Putamen (tissue), 1 donor: ENCODE data around the gene SH2D1B.
"Not testable (repeated sequence)": the region's sequence is repeated elsewhere in the genome, so short reads cannot be mapped to it uniquely, and the experiment has no call there.

Experiments used
- DNase-seq: peaks from one replicate; pipeline ENCODE4 v3.0.0-alpha.2; 2016; ENCODE audit warnings: low spot score

The SH2D1B gene, protein sequence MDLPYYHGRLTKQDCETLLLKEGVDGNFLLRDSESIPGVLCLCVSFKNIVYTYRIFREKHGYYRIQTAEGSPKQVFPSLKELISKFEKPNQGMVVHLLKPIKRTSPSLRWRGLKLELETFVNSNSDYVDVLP

DNA sequence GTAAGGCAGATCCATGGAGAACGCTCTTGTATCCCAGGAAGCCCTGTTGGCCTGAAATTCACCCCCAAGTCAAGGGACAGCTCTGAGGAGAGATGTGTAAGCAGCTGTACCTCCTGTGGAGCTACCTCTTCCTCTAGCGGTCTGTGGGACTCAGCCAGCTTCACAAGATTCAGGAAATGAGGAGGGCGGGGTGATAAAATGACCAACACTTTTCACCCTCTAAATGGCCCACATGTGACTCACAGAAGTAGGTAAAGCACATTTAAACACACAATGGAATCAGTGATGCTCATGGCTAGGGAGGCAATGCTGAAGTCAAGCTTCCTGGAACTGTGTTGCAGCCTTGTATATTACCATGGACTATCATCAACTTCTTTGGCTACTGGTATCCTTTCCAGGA, at the start of gene SH2D1B:
TSS of gene SH2D1B (minus strand) at position 135 of the 400 bp plus-strand sequence. CDS start at position 15, 120 bp downstream.
- DNase-seq: no peak

DNA sequence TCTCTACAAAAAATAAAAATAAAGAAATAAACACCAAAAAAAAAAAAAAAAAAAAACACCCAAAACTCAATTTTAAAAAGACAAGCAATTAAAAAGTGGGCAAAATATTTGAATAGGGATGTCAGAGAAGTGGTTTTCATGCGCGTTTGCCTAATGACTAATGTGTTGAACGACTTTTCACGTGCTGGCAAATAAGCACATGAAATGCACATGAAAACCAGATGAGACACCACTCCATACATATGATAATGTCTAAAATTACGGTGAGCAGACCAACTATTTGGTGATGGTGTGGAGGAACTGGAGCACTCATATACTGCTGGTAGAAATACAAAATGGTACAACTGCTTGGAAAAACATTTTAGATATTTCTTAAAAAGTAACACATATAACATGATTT, 46.3 kb upstream of the SH2D1B start:
- DNase-seq: no peak

DNA sequence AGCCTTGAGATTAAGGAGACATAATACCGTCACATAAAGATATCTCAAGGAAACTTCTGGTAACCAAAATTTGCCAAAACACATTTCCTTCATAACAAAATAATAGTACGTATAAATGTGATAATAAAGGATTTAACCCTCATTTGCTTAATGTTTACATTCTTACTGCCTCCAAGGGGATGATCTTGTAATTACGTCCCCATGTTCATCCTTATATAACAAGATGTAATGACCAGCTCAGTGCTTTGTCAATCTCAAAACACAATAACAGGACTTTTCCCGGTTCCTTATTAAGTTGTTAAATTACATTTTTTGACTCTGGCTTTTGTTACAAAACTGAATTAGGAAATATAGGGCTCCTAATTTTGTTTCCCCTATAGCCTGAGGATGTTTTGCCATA, 44.4 kb upstream of the SH2D1B start:
- no peak for DNase-seq

DNA sequence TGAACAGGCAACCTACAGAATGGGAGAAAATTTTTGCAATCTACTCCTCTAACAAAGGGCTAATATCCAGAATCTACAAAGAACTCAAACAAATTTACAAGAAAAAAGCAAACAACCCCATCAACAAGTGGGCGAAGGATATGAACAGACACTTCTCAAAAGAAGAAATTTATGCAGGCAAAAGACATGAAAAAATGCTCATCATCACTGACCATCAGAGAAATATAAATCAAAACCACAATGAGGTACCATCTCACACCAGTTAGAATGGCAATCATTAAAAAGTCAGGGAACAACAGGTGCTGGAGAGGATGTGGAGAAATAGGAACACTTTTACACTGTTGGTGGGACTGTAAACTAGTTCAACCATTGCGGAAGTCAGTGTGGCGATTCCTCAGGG, 42.4 kb upstream of the SH2D1B start:
- not testable (repeated sequence) for DNase-seq

DNA sequence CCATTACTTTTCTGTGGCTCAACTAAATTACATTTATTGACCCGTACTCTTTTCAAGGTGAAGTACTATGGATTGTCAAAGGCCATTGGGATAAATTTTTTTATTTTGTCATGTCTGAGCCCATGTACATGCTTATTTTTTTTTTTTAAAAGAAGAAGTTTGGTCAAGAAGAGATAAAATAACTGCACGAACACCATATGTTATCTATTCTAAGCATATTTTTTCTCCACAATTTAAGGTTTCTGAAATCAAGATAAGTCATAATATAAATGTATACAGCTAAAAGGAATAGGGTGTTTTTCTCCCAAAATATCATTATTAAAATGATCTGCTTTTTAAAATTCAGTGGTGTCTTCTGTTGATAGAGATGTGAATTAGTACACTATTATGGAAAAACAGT, 35.0 kb upstream of the SH2D1B start:
- DNase-seq: no peak

DNA sequence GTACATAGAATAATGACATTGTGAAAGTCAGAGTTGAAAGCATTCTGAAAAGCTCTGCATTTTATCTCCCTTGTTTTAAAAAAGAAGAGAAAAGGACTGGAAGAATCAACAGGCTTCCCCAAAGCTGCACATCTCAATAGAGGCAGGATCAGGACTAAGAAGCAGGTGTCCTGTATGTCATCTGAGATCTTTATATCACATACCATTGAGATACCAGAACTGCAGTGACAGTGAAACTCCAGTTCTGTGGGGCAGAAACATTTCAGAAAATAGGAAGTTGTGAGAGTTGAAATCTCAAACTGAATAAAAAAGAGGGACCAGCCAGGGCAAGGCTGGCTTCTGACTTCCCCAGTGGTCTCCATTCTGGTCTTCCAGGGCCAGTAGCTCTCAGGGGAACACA, 33.0 kb upstream of the SH2D1B start:
- no peak for DNase-seq

DNA sequence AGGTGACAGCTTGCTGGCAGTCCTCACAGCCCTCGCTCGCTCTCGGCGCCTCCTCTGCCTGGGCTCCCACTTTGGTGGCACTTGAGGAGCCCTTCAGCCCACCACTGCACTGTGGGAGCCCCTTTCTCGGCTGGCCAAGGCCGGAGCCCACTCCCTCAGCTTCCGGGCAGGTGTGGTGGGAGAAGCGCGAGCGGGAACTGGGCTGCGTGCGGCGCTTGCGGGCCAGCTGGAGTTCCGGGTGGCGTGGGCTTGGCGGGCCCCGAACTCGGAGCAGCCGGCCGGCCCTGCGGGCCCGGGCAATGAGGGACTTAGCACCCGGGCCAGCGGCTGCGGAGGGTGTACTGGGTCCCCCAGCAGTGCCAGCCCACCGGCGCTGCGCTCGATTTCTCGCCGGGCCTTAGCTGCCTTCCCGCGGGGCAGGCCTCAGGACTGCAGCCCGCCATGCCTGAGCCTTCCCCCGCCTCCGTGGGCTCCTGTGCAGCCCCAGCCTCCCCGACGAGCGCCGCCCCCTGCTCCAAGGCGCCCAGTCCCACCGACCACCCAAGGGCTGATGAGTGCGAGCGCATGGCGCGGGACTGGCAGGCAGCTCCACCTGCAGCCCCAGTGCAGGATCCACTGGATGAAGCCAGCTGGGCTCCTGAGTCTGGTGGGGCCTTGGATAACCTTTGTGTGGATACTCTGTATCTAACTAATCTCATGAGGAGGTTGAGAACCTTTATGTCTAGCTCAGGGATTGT, 21.2 kb upstream of the SH2D1B start:
- not testable (repeated sequence) for DNase-seq

DNA sequence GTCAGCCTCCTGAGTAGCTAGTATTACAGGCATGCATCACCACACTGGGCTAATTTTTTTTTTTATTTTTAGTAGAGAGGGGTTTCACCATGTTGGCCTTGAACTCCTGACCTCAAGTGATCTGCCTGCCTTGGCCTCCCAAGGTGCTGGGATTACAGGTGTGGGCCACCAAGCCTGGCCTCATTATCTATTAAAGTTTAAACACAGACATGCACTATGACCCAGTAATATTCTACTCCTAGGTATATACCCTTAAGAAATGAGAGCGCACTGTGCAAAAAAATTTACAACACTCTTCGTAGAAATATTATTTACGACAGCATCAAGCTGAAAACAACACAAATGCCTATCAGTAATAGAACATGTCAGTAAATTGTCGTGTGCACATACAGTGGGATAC, 18.6 kb upstream of the SH2D1B start:
- DNase-seq: no peak

DNA sequence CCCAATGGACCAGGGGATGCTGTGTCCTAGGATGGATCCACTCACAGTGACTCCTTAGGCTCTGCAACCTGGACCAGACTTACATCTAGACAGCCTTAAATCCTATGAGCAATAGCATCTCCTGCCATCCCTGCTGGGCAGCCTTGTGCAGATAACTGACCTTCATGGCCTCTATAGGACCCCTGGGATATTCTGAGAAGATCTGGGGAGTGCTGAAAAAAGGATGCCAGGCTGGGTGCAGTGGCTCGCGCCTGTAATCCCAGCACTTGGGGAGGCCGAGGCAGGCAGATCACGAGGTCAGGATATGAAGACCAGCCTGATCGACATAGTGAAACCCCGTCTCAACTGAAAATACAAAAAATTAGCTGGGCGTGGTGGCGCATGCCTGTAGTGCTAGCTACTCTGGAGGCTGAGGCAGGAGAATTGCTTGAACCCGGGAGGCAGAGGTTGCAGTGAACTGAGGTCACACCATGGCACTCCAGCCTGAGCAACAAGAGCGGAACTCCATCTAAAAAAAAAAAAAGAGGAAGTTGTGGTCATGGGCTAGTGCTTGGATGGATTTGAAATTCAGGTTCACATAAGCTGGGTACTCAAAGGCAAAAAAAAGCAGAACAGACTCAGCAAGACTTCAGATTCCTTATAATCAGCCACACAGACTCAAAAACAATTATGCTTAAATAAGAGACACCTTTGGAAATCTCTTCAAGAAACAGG, 10.9 kb upstream of the SH2D1B start:
- DNase-seq: no peak

DNA sequence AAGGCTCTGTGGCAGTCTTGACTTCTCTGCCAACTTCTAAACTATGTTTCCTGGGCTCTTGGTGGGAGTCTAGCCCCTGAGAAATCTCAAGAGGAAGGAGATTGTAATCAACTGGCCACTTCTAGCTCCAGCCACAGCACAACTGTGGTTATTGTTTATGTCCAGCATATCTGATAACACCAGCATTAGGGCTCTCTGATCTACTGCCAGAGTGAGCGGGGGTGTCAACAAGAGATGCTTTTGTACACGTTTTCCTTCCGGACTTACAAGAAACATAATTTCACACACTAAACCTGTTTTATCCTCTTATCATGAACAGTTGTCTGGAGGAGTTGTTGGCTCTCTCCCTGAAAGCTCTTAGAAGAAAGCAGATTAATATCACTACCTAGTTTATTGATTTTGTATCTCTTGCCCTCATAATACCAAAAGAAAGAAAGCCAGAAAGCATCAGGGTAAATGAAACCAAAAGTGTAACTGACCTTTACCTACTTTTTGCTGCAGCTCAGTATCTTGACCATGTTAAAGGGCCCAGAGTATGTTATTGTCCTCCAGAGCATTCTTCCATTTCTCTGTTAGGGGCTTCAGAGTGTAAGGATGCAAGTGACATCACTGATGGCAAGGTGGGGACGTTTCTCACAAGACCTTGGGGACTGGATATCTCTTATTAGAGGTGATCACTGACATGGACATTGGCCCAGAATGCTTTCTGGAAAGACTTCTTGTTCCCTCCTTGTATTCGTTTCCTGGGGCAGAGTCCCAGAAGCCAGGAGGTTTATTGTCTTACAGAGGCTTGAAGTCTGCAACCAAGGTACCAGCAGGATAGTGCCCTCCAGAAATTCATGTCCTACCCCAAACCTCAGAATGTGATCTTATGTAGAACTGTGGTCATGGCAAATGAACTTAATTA, 9.6 kb upstream of the SH2D1B start:
- DNase-seq: peak; percentile 14

DNA sequence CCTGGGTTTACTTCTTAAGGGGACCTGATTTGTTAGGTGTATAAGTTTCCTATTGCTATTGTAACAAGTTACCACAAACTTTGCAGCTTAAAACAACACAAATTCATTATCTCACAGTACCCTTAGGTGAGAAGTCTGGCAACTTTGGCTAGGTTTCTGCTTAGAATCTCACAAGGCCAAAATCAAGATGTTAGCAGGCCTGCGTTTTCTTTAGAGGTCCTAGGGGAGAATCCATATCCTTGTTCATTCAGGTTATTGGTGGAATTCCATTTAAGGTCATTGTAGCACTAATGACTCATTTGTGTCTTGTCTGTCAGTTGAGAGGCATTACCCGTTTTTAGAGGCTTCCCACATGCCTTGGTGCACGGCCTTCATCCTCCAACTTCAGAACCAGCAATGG, 8.2 kb upstream of the SH2D1B start:
- no peak for DNase-seq

DNA sequence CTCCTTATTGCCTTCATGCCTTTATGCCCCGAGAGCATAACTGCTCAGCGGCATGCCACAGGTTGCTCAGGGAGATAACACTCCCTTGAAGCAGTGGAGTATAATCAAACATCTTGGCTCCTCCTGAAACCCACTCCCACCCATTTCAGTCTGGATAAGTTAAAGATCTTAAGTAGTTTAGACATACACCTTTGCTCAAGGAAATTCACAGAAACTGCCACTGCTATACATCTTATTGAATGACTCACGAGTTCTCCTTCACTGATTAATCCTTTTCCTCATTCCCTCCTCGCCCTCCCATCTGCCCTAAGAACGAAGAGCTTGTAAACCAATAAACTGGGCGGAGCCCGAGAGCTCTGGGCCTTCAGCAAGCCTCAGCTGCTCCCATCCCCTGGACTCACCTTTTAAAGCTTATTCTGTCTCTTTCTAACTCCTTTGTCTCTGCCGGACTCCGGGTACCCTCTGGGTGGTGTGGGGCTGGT, 7.6 kb upstream of the SH2D1B start:
- DNase-seq: not testable (repeated sequence)

DNA sequence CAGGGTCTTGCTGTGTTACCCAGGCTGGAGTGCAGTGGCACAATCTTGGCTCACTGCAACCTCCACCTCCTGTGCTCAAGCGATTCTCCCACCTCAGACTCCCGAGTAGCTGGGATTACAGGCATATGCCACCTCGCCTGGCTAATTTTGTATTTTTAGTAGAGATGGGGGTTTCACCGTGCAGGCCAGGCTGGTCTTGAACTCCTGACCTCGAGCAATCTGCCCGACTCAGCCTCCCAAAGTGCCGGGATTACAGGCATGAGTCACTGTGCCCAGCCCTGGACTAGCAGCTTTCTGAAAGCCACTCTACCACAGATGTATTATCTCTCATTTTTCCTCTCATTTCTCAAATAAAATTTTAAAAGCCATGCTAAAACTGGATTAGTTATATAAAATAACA, 6.6 kb upstream of the SH2D1B start:
- DNase-seq: not testable (repeated sequence)

DNA sequence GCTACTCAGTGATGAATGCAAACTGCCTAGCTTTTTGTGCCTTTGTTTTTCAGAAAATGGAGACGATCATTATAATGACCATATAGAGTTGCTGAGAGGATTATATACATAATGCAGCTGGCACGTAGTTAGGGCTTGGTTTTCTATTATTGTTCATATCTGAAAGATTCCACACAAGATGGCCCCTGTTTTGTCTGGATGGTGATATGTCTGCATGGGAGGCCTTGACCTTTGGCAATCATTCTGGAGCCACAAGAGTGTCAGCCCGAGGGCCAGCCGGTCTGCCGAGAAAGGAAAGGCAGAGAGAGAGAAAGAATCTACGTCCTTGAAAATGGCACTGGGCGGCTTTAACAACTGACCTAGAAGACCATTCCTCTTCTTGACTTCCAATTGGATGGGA, 5.7 kb upstream of the SH2D1B start:
- no peak for DNase-seq

DNA sequence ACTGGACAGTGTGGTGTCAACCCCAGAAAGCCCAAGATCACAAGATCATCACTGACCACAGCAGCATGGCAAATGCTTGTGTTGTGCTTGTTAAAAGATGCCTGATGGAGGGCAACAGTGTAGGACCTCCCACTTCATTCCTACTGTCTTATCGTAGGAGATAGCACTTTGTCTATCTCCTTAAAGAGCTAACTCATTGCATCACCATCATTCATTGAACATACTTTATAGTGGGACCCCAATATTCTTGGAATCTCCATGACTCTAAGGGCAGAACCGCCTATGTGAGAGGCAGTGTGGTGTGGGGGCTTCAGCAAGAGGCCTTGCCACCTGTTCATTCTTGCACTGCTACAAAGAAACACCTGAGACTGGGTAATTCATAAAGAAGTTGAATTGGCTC, 5.0 kb upstream of the SH2D1B start:
- no peak for DNase-seq

DNA sequence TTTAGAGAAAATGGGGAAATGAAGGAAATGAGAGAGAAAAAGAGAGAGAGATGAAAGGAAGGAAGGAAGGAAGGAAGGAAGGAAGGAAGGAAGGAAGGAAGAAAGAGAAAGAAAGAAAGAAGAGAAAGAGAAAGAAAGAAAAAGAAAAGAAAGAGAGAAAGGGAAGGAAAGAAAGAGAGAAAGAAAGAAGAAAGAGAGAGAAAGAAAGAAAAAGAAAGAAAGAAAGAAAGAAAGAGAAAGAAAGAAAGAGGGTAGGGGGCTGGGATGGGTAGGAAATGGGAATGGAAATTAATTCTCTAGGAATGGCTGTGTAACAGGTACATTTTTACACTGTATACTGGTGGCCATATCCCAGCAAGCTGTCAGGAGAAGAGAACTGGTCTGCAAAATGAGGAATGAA, 4.3 kb upstream of the SH2D1B start:
- no peak for DNase-seq

DNA sequence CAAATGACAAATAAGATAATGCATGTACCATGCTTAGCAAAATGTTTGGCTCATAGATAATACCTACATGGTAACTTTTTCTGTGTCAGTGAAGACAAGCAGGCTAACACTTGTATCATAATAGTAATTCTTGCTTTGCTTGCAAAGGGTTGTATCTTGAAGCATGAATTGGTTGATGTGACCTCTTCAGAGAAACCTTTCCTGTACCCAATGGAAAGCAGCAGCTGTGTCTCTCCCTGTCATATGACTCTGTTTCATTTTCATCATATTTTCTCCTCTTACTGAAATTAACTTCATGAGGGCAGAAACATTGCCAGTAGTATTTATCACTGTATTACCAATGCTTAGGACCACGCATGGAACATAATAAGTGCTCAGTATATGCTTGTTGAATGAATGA, 4.4 kb downstream of the SH2D1B start:
- no peak for DNase-seq

DNA sequence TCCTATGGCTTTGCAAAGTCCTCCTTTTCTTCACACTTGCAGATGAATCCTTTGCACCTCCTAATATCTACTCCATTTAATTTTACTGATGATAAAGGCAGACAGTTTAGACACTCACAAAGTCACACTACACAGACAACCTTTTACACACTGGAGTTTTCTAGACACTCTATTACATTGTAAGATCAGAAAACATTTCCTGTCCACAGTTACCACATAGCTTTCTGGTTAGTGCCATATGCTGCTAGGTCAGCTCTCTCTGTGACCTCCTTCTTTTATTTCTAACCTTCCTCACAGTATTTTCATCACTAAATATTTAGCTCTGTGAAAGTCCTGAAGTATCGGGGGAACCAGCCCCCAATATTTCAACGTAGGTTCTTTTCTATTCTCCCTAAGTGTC, 5.1 kb downstream of the SH2D1B start:
- DNase-seq: no peak

DNA sequence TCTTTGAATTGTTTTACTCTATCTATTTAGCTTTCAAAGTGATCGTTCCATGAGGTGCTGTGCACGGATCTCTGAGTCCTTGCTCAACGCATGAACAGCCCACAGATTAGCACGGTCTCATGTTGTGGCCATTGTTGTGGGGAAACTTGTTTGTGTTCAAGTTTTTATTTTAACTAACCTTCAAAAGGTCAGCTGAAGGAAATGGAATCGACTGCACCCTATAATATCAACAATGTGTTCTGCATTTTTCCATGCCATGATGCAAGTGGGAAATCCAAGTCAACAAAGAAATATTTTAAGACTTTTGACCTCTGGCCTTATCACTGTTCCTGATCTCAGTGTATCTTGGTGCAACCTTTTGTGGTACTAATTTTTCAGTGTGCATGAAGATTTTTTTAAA, 6.1 kb downstream of the SH2D1B start:
- DNase-seq: no peak

DNA sequence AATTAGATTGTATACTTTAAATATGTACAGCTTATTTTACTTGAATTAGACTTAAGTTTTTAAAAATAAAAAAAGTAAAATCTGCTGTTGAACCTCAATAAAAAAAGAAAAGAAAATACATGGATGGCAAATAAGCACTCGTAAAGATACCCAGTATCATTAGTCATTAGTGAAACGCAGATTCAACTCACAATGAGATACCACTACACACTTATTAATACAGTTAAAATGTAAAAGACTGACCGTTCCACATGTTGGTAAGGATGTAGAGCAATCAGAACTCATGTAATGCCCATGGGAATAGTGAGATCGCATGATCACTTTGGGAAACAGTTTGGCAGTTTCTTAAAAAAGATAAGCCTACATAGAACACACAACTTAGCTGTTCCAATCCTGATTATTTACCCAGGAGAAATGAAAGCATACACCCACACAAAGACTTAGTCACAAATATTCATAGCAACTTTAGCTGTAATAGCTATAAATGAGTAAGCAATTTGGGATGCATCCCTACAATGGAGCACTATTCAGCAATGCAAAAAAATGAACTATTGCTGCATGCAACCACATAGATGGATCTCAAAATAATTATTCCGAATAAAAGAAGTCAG, 7.3 kb downstream of the SH2D1B start:
- no peak for DNase-seq

DNA sequence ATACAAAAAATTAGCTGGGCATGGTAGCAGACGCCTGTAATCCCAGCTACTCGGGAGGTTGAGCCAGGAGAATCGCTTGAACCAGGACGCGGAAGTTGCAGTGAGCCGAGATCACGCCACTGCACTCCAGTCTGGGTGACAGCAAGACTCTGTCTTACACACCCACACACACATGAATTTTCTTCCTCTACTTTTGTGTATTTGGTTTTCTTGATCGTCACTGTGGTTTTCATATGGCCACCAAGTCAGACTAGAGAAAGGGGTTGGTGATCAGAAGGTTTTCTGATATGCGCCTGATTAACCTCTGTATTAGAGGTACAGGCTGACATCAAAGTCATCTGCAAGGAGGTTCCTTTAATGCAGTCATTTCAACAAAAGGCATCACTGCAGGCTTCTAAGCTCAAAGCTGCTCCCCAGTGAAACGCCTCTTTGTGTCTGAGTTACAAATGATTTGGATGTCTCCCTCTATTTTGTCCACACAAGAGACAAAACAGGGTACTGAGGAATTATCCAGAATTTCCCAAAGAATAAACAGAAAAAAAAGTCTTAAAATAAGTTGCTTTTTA, 11.1 kb downstream of the SH2D1B start:
- DNase-seq: no peak
